Epidermal melanocyte (primary cell): ENCODE measurements around the gene ABHD12B.
"Not testable (repeated sequence)": the region's sequence is repeated elsewhere in the genome, so short reads cannot be mapped to it uniquely, and the experiment has no call there.

Experiments used
- DNase-seq: peaks from one replicate; pipeline ENCODE4 v3.0.0; 2011; ENCODE audit warnings: low spot score; ENCODE audit not compliant: insufficient read length

Gene ABHD12B

DNA sequence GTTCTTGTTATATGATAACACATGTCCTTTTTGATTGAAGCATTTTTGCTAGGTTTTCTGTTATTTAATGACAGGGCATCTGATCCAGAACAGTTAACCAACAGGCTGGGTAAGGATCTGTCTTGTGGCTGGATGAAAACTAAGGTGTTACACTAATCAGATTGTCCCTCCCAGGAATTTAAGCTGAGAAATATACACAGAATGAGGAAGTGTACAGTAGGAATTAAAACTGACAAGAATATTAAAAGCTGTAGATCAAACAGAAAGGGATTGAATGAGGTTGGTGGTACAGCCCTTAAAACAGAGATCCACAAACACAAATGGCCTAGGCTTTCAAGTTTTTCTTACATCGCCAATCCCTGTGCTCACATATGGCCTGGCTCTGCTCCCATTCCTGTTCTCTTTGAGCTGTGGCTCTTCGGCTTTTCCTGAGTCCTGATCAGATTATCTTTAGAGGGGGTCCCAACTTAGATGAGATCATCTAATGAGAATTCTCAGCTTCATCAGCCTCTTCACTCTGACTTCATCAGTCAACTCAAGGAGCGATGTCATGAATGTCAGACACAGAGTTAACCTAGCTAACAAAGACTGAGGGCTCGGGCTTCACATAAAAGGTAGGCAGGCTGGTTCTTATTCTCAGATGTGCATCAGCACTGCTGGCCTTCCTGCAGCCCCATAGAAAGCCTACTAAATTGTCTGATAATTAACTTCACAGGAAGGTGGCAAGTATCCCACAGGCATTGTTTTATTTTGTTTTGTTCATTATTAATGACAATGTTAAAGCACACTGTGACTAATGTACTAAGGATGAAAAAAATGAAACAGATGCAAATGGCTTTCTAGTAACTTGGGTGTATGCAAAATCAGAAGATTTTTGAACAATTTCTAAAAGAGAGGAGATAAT is 61.0 kb downstream of the ABHD12B start:
- DNase-seq, result no peak

DNA sequence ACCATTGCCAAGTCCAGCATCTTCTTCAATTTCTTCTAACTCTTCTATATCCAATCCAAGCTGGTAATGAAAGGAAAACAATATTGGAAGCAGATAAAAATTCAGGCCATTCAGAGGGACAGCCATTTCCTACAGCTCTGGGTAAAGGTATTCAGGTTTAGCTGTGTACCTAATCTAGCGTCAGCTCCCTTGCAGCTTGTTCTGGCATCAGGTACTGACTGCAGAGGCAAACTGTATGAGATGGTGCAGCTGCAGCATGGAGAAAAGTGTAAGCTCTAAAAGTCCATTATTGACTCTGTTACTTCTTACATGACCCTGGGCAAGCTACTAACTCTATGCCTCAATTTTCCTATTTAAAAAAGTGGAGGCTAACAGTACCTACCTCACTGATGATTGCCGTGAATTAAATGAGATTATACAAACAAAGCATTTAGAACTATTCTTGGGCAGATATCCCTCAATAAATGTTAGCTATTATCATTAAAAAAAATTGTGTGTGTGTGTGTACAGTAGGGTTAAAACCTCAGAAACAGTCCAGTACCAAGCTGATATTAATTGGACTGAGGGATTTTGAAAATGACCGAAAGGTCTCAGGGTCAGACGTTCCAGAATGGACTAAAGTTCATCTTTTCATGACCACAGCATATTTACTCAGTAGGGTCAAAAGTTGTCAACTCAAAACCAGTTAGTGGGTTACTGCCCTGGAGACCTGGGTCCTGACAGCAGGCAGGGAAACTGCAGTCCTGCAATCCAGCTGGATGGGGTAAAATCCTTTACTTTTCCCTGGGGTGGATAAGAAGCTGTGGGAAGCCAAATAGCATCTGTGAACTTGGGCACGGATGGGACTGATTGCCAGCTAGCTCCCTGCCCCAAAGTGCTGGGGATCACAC is 63.5 kb downstream of the ABHD12B start:
- no peak for DNase-seq

DNA sequence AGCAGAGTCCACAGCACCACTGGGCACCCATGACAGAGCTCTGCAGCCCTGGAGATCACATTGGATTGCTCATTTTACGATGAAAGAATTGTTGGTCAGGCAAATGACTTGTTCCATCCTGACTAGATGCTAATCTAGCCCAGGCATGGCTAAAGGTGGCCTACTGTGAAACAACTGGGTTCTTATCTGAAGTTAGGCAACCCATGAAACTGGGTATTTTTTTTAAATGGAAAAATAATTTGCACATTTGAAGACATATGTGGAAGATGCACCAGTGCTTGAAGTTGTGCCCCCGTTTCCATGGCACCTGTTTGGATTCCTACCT is 64.1 kb downstream of the ABHD12B start:
- DNase-seq, result no peak

DNA sequence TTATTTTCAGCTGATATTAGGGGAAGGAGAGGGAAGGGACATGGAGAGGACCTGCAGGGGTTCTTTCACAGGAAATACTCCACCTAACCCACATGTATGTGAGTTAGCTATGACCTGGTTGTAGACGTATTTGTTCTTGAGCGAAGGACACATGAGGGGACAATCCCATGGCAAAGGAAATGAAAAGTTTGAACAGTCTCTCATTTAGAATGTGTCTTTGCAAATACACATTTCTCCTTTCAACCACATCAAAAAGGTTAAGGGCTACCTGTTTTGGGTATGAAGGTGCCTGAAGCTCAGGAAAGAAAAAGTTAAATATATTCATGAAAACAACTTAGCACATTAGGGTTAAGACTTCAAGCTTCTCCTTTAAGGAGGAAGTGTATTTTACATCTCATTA is 65.0 kb downstream of the ABHD12B start:
- no peak for DNase-seq

DNA sequence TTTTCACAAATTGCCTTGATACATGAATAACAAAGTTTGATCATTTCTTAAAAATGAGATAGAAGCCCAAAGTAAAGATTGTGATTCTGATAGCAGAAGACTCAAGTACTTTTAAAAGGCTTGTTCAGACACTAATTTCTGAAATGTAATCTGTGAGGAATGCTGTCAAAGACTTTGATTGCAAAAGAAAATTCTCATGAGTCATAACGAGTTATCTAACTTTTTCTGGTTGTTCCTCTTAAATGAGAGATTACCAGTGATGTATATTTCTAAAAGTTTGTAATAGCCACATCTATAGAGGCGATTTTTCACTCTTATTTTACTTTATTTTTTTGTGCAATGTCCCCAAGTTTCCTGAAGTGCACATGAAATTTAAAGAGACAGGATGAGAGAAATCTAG is 65.5 kb downstream of the ABHD12B start:
- no peak for DNase-seq

DNA sequence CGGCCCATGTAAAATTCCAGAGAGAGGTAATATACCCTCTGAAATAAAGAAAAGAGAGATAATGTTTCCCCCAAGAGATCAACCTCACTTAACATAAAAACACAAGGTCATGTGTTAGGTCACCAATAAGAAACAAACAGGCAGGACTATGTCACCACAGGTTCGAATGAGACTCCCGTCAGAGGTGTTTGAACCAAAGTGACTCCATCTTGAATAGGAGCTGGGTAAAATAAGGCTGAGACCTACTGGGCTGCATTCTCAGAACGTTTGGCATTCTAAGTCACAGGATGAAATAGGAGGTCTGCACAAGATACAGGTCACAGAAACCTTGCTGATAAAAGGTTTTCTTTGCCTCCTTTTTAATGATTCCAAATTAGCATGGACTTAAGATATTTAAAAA is 65.9 kb downstream of the ABHD12B start:
- no peak for DNase-seq

DNA sequence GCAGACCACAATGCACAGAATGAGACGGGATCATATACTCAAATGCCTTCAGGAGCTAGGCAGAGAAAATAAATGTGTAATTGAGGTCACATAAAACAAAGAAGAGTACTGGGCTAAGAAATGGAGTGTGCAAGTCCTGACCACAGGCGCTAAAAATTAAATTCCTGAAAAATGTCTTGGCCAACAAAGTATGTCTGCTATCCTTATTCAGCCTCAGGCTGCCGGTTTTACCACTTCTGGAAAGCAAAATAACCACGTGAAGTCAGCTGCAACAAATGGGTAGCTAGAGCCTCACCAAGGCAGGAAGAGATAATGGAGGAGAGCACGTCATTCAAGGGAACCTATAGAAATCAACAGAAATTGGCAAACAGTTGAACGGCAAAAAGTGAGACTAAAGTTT is 69.3 kb downstream of the ABHD12B start:
- peak; percentile 74 for DNase-seq

DNA sequence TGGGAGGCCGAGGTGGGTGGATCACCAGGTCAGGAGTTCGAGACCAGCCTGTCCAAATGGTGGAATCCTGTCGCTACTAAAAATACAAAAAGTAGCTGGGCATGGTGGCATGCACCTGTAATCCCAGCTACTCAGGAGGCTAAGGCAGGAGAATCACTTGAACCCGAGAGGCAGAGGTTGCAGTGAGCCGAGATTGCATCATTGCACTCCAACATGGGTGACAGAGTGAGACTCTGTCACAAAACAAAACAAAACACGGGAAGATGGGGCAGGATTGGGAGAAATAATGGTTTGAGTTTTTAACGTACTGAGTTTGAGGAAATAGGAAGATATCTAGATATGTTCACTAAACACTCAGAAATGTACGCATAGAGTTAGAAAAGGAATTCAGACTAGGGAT is 69.8 kb downstream of the ABHD12B start:
- not testable (repeated sequence) for DNase-seq

DNA sequence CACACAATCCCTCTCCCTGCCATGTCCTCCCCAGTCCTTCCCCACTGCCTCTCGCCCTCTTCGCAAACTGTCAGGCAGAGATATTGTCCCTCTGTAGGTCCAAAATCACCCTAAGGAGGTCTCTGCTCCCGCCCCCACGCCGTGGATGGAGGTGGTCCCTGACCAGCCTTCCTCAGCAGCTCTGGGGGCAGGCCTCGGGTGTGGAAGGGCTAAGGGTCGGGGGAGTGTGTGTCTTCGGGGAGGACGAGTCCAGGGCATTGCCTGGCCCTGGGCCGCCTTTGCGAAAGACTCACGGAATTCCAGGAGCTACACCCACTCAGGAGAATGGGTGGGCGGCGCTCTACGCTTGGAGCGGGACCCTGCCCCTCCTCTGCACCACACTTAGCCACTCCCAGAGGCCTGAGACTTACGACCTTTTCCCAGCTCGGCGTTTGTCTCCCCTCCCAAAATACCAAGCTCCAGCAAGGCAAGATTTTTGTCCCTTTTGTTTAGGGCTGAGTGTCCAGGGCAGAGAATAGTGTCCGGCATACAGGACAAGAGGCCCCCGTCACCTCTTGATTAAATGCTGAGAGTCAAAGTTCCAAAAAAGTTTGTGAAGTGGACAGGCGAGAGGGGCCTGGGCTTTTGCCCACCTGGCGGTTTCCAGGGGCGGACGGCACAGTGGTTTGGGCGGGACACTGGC is 71.5 kb downstream of the ABHD12B start:
- no peak for DNase-seq

DNA sequence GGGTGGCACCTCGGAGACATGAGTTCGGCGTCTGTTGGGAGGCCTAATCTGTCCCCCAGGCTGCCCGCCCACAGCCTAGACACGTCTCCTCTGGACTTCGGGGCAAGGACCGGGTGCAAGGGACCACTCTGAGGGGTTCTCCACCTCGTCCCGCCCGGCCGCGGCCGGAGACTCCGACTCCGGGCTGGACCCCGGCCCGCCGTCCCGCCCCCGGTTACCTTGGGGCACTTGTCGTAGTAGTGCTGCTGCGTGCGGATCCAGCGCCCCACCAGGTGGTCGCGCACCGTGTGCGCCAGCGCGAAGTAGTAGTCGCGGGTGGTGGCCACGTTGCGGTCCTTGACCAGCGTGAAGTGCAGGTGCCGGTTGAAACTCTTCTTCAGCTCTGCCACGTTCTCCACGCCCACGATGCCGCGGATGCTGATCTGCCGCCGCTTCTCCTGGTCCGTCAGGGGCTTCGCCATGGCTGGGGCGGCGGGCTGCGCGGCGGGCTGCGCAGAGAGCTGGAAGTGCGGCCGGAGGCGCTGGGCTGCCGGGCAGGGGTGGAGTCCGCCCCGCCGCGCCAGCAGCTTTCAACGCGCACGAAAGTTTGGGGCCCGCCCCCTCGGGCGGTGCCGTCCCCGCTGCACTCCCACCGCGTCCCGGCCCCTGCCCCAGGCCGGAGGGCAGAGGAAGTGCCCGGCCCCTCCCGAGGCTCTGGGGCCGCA is 72.2 kb downstream of the ABHD12B start, which contains the start of gene PYGL:
Gene PYGL (minus strand): TSS at position 541 of the 704 bp plus-strand sequence. CDS start 80 bp downstream, at position 461.
- peak; percentile 33 for DNase-seq

DNA sequence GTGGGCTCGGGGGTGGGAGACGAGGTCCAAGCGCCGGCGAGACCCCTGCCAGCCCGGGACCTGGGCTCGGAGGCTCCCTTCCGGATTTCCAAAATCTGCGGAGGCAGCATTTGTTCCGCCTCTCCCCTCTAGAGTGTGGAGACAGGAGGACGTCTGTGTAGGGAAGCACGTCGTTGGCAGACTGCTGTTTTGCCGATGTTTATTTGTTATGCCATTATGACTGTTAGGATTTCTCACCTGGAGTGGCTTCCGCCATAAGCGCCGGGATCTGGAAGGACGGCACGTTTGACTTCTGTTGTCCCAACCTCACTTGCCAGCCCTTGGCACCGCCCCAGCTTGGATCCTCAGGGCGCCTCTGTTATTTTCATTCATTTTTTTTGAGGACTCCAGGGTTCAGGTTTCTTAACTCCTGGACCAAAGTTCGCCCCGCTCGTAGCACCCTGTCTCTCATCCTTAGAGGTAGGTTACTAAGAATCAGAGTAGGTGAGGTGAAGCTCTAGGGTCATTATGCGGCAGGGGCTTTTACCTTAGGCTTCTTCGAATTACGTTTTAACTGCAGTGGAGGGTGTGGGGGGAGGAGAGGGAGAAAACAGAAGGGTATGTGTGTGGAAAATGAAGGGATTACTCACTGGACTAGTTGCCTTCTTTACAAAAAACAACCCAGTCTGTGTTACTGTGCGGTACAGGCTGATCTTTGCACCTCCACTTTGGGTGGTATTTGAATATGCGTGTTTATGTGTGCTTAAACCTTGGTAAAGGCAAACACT is 73.0 kb downstream of the ABHD12B start:
- DNase-seq, result peak; percentile 38

DNA sequence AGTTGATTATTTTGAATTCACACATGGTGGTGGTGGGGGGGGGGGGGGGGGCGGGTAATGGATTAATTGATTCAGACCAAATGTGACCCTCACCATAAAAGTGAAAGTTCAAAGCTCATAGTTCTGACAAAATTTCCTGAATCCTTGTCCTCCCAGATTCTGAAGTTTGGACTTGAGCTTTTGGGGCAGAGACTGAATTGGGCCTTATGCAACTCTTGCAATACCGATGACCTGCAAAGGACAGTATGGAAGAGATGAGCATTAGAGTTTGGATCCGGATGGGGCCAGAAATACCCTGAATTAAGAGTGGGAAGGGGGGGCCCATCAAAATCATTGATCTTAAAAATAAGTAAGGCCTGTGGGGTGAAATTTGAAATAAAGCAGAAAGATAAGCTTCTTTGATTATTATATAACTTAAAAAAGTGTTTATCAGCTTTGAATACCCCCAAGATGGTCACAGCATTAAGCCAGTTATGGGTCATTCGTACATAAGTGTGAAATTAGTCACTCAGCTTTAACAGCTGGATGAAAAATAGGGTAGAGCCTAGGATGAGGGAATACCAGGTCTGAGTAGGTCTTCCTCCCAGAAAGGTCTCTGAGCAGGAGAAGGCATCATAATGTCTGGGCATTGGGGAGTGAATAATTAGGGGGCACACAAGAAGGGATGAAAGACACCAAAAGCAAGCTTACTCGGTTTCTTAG is 74.5 kb downstream of the ABHD12B start:
- DNase-seq, result no peak

DNA sequence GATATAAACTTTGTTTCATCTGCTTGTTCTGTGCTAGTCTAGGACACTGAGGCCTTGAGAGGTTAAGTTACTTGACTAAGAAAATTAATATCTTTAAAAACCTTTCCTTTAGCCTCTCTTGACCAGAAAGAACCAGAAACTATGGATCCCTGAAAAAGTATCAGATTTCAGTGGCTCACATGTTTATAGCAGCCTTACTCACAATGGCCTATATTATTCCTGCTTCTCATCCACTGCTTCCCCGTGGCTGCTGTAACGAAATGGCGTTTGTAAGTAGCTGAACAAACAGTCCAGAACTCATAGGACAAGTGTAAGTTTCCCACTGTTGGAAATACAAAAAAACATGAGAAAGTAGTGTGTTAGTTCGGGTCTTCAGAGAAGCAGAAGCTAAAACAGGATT is 75.6 kb downstream of the ABHD12B start:
- peak; percentile 48 for DNase-seq

DNA sequence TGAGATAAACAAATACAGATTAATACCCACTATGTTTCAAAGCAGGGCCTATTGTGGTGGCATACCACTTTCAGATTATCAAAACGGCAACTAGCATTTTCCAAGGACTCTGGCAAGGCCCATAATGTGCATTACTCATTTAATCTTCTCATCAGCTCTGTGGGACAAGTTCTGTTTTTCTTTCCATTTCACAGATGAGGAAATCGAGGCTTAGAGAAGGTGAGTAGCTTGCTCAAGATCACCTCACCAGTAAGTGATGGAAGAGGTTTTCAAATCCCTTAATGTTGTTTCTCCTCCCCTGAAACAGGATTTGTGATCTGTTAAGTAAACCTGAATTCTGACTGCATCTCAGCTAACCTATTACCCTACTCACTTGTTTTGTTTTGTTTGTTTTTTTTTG is 76.4 kb downstream of the ABHD12B start:
- DNase-seq, result no peak

DNA sequence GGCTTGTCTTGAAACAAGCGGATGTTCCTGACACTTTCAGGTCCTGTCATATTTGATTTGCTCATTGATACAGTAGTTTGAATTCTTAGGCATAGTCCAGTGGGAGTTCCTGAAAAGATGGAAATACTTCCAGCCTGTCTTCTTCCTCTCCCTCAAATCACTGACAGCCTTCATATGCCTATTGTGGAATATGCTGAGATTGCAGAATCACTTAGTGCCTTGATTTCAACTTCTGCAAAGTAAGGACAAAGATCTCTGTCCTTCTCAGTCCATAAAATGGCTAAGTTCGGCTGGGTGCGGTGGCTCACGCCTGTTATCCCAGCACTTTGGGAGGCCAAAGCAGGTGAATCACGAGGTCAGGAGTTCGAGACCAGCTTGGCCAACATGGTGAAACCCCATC is 79.2 kb downstream of the ABHD12B start:
- DNase-seq, result no peak

DNA sequence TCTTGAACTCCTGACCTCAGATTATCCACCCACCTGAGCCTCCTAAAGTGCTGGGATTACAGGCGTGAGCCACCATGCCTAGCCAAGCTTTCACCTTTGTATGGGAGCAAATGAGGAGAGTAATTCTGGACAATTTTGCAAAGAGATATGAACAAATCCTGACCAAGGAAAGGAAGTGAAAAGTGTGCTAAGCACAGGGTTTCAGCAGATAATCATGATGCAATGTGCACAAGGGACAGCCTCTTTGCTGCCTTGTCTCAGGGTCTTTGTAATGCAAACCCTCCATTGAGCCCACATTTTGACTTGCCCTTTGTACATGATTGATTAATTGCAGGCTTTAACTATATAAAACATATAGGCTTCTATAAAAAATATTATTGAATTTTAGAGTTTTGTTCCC is 81.6 kb downstream of the ABHD12B start:
- DNase-seq, result no peak
